Measurements from ENCODE around the gene MKRN2.

- TF ChIP-seq MYC (IDR thresholded peaks at IDR 0.05; ENCODE audit: low read depth, low read length): no peak
- no peak for TF ChIP-seq CTCF (IDR thresholded peaks at IDR 0.05; ENCODE audit: low read depth, low read length)
- no peak for TF ChIP-seq POLR2A (IDR thresholded peaks at IDR 0.05; ENCODE audit: extremely low read depth, insufficient read length)
- TF ChIP-seq MAX (IDR thresholded peaks at IDR 0.05; ENCODE audit: low read depth, low read length): no peak
These were observed 55.8 kb downstream of the MKRN2 start for GRCh38 chr3:12612514-12613226.

Data from NB4 (cell line).